DMS53 (cell line): ENCODE data around the gene DECR2.
"Not testable (repeated sequence)": the region's sequence is repeated elsewhere in the genome, so short reads cannot be mapped to it uniquely, and the experiment has no call there.

Experiments
- DNase-seq: peaks from one replicate; lab custom pipeline; 2025; lab: John Stamatoyannopoulos, UW

The DECR2 gene

GRCh38 chr16:379183-379960 lies 22.3 kb upstream of the DECR2 start:
- DNase-seq: peak; percentile 95

- DNase-seq: no peak
These were observed 21.5 kb upstream of the DECR2 start for GRCh38 chr16:379961-380761.

- no peak for DNase-seq
These were observed 21.0 kb upstream of the DECR2 start for GRCh38 chr16:380762-381011.

- peak; percentile 74 for DNase-seq
These were observed 20.5 kb upstream of the DECR2 start for GRCh38 chr16:381012-381788.

- DNase-seq: peak; percentile 83
These were observed 19.6 kb upstream of the DECR2 start, which contains the start of gene PGAP6 for GRCh38 chr16:381789-382717. Gene PGAP6 (minus strand): TSS chr16:381978. CDS start chr16:381821, 157 bp downstream.

GRCh38 chr16:383326-384051 lies 18.2 kb upstream of the DECR2 start:
- peak; percentile 96 for DNase-seq

- peak; percentile 31 for DNase-seq
These were observed 15.0 kb upstream of the DECR2 start for GRCh38 chr16:386641-387156.

- DNase-seq: not testable (repeated sequence)
These were observed 13.7 kb upstream of the DECR2 start for GRCh38 chr16:387761-388666.

- no peak for DNase-seq
These were observed 12.3 kb upstream of the DECR2 start for GRCh38 chr16:389352-389751.

- DNase-seq: peak; percentile 77
These were observed 9.8 kb upstream of the DECR2 start for GRCh38 chr16:391885-392335.

- no peak for DNase-seq
These were observed 9.1 kb upstream of the DECR2 start for GRCh38 chr16:392450-393030.

- peak; percentile 69 for DNase-seq
These were observed 5.5 kb upstream of the DECR2 start for GRCh38 chr16:396199-396598.

- peak; percentile 69 for DNase-seq
These were observed 5.1 kb upstream of the DECR2 start for GRCh38 chr16:396605-397004.

GRCh38 chr16:397135-397661 lies 4.5 kb upstream of the DECR2 start, which contains the start of gene NME4:
Gene NME4 (plus strand): TSS chr16:397199. CDS start chr16:397223, 24 bp downstream.
- DNase-seq: peak; percentile 70

GRCh38 chr16:397736-398332 lies 3.9 kb upstream of the DECR2 start:
- peak; percentile 78 for DNase-seq

GRCh38 chr16:398561-399339 lies 2.9 kb upstream of the DECR2 start:
- DNase-seq: no peak

- no peak for DNase-seq
These were observed 2.2 kb upstream of the DECR2 start for GRCh38 chr16:399340-400019.
